ENCODE data around the gene HYAL2.

The HYAL2 gene

GRCh38 chr3:50322386-50323091 is at the start of gene HYAL2:
HYAL2 (minus strand) TSS chr3:50322745; CDS start chr3:50320489, 2,256 bp downstream.
- H3K9me3 ChIP-seq (ENCODE audit: control insufficient read depth in 2 of 2, low read length in 2 of 2) = no peaks in the 10 kb centered on the region
- H3K36me3 ChIP-seq (ENCODE audit: control insufficient read depth in 2 of 2, insufficient read depth in 2 of 2, low read length in 2 of 2) = peaks cover 9 to 19% of the 10 kb centered on the region in 2 donors
- H3K4me1 ChIP-seq (ENCODE audit: control insufficient read depth in 2 of 2, insufficient read depth in 2 of 2, low read length in 2 of 2) = peaks cover 49 to 52% of the 10 kb centered on the region in 2 donors
- peak within 1 kb of the TSS; percentile 93 to 95 for H3K27ac ChIP-seq (ENCODE audit: low read depth in 2 of 2, low read length in 2 of 2)
- peak within 1 kb of the TSS; percentile 87 to 97 for H3K9ac ChIP-seq (ENCODE audit: low read depth in 1 of 2, low read length in 2 of 2)
- no peaks in the 10 kb centered on the region for H3K27me3 ChIP-seq (ENCODE audit: control insufficient read depth in 2 of 2, insufficient read depth in 2 of 2, low read length in 2 of 2)
- H3K4me3 ChIP-seq (ENCODE audit: low read length in 2 of 2) = peak within 1 kb of the TSS; percentile 89 to 90

GRCh38 chr3:50371133-50371685 is 48.7 kb upstream of the HYAL2 start:
- Histone ChIP-seq H3K36me3 (ENCODE audit: control insufficient read depth in 2 of 2, insufficient read depth in 2 of 2, low read length in 2 of 2) (no peaks in the 10 kb centered on the region), H3K4me1 (ENCODE audit: control insufficient read depth in 2 of 2, insufficient read depth in 2 of 2, low read length in 2 of 2) (peaks cover 4 to 6% of the 10 kb centered on the region in 2 donors), H3K27me3 (ENCODE audit: control insufficient read depth in 2 of 2, insufficient read depth in 2 of 2, low read length in 2 of 2) (no peaks in the 10 kb centered on the region), H3K9me3 (ENCODE audit: control insufficient read depth in 2 of 2, low read length in 2 of 2) (no peaks in the 10 kb centered on the region), H3K27ac (ENCODE audit: low read depth in 2 of 2, low read length in 2 of 2) (no peak overlapping the region), H3K4me3 (ENCODE audit: low read length in 2 of 2) (no peak overlapping the region), H3K9ac (ENCODE audit: low read depth in 1 of 2, low read length in 2 of 2) (no peak overlapping the region)

GRCh38 chr3:50370594-50370993 is 48.0 kb upstream of the HYAL2 start:
- H3K27me3 ChIP-seq (ENCODE audit: control insufficient read depth in 2 of 2, insufficient read depth in 2 of 2, low read length in 2 of 2) = no peaks in the 10 kb centered on the region
- peaks cover 7 to 8% of the 10 kb centered on the region in 2 donors for H3K4me1 ChIP-seq (ENCODE audit: control insufficient read depth in 2 of 2, insufficient read depth in 2 of 2, low read length in 2 of 2)
- no peaks in the 10 kb centered on the region for H3K9me3 ChIP-seq (ENCODE audit: control insufficient read depth in 2 of 2, low read length in 2 of 2)
- H3K36me3 ChIP-seq (ENCODE audit: control insufficient read depth in 2 of 2, insufficient read depth in 2 of 2, low read length in 2 of 2) = no peaks in the 10 kb centered on the region
- no peak overlapping the region for H3K27ac ChIP-seq (ENCODE audit: low read depth in 2 of 2, low read length in 2 of 2)
- no peak overlapping the region for H3K9ac ChIP-seq (ENCODE audit: low read depth in 1 of 2, low read length in 2 of 2)
- no peak overlapping the region for H3K4me3 ChIP-seq (ENCODE audit: low read length in 2 of 2)

GRCh38 chr3:50369012-50369670 is 46.6 kb upstream of the HYAL2 start:
- H3K4me1 ChIP-seq (ENCODE audit: control insufficient read depth in 2 of 2, insufficient read depth in 2 of 2, low read length in 2 of 2) = peaks cover 16% of the 10 kb centered on the region in 2 donors
- H3K9me3 ChIP-seq (ENCODE audit: control insufficient read depth in 2 of 2, low read length in 2 of 2) = no peaks in the 10 kb centered on the region

GRCh38 chr3:50365842-50366220 is 43.3 kb upstream of the HYAL2 start:
- Histone ChIP-seq H3K9me3 (ENCODE audit: control insufficient read depth in 2 of 2, low read length in 2 of 2) (no peaks in the 10 kb centered on the region), H3K27me3 (ENCODE audit: control insufficient read depth in 2 of 2, insufficient read depth in 2 of 2, low read length in 2 of 2) (no peaks in the 10 kb centered on the region), H3K4me1 (ENCODE audit: control insufficient read depth in 2 of 2, insufficient read depth in 2 of 2, low read length in 2 of 2) (peaks cover 10 to 12% of the 10 kb centered on the region in 2 donors)

More at GRCh38 chr3:50369012-50369670, 46.6 kb upstream of the HYAL2 start:
- Histone ChIP-seq H3K27me3 (ENCODE audit: control insufficient read depth in 2 of 2, insufficient read depth in 2 of 2, low read length in 2 of 2) (no peaks in the 10 kb centered on the region), H3K27ac (ENCODE audit: low read depth in 2 of 2, low read length in 2 of 2) (no peak overlapping the region), H3K9ac (ENCODE audit: low read depth in 1 of 2, low read length in 2 of 2) (no peak overlapping the region), H3K36me3 (ENCODE audit: control insufficient read depth in 2 of 2, insufficient read depth in 2 of 2, low read length in 2 of 2) (no peaks in the 10 kb centered on the region), H3K4me3 (ENCODE audit: low read length in 2 of 2) (no peak overlapping the region)

GRCh38 chr3:50365080-50365841 is 42.7 kb upstream of the HYAL2 start:
- Histone ChIP-seq H3K9me3 (ENCODE audit: control insufficient read depth in 2 of 2, low read length in 2 of 2) (no peaks in the 10 kb centered on the region), H3K4me3 (ENCODE audit: low read length in 2 of 2) (peak overlapping the region; percentile 65 to 80), H3K27ac (ENCODE audit: low read depth in 2 of 2, low read length in 2 of 2) (peak overlapping the region; percentile 69 to 80), H3K27me3 (ENCODE audit: control insufficient read depth in 2 of 2, insufficient read depth in 2 of 2, low read length in 2 of 2) (no peaks in the 10 kb centered on the region), H3K36me3 (ENCODE audit: control insufficient read depth in 2 of 2, insufficient read depth in 2 of 2, low read length in 2 of 2) (no peaks in the 10 kb centered on the region), H3K9ac (ENCODE audit: low read depth in 1 of 2, low read length in 2 of 2) (peak overlapping the region; percentile 77 to 81), H3K4me1 (ENCODE audit: control insufficient read depth in 2 of 2, insufficient read depth in 2 of 2, low read length in 2 of 2) (peaks cover 10 to 12% of the 10 kb centered on the region in 2 donors)

More at GRCh38 chr3:50365842-50366220, 43.3 kb upstream of the HYAL2 start:
- peak overlapping the region in 1 of 2 donors; percentile 80 for H3K27ac ChIP-seq (ENCODE audit: low read depth in 2 of 2, low read length in 2 of 2)
- peak overlapping the region; percentile 77 to 81 for H3K9ac ChIP-seq (ENCODE audit: low read depth in 1 of 2, low read length in 2 of 2)
- H3K36me3 ChIP-seq (ENCODE audit: control insufficient read depth in 2 of 2, insufficient read depth in 2 of 2, low read length in 2 of 2) = no peaks in the 10 kb centered on the region
- H3K4me3 ChIP-seq (ENCODE audit: low read length in 2 of 2) = peak overlapping the region; percentile 65 to 80

GRCh38 chr3:50364573-50365079 is 42.1 kb upstream of the HYAL2 start:
- H3K9me3 ChIP-seq (ENCODE audit: control insufficient read depth in 2 of 2, low read length in 2 of 2) = no peaks in the 10 kb centered on the region
- peak overlapping the region; percentile 34 to 68 for H3K9ac ChIP-seq (ENCODE audit: low read depth in 1 of 2, low read length in 2 of 2)
- H3K4me3 ChIP-seq (ENCODE audit: low read length in 2 of 2) = peak overlapping the region; percentile 64 to 65
- no peak overlapping the region for H3K27ac ChIP-seq (ENCODE audit: low read depth in 2 of 2, low read length in 2 of 2)
- no peaks in the 10 kb centered on the region for H3K36me3 ChIP-seq (ENCODE audit: control insufficient read depth in 2 of 2, insufficient read depth in 2 of 2, low read length in 2 of 2)
- H3K4me1 ChIP-seq (ENCODE audit: control insufficient read depth in 2 of 2, insufficient read depth in 2 of 2, low read length in 2 of 2) = peaks cover 10 to 12% of the 10 kb centered on the region in 2 donors
- no peaks in the 10 kb centered on the region for H3K27me3 ChIP-seq (ENCODE audit: control insufficient read depth in 2 of 2, insufficient read depth in 2 of 2, low read length in 2 of 2)

- H3K36me3 ChIP-seq (ENCODE audit: control insufficient read depth in 2 of 2, insufficient read depth in 2 of 2, low read length in 2 of 2) = peaks cover 15 to 22% of the 10 kb centered on the region in 2 donors
- peak overlapping the region; percentile 3 to 93 for H3K4me3 ChIP-seq (ENCODE audit: low read length in 2 of 2)
- no peaks in the 10 kb centered on the region for H3K27me3 ChIP-seq (ENCODE audit: control insufficient read depth in 2 of 2, insufficient read depth in 2 of 2, low read length in 2 of 2)
- peaks cover 37 to 40% of the 10 kb centered on the region in 2 donors for H3K4me1 ChIP-seq (ENCODE audit: control insufficient read depth in 2 of 2, insufficient read depth in 2 of 2, low read length in 2 of 2)
- peak overlapping the region in 1 of 2 donors; percentile 89 for H3K27ac ChIP-seq (ENCODE audit: low read depth in 2 of 2, low read length in 2 of 2)
- no peaks in the 10 kb centered on the region for H3K9me3 ChIP-seq (ENCODE audit: control insufficient read depth in 2 of 2, low read length in 2 of 2)
- H3K9ac ChIP-seq (ENCODE audit: low read depth in 1 of 2, low read length in 2 of 2) = no peak overlapping the region
These were observed 37.2 kb upstream of the HYAL2 start for GRCh38 chr3:50359760-50360110.

GRCh38 chr3:50358911-50359759 is 36.6 kb upstream of the HYAL2 start, which contains the start of gene TMEM115:
TMEM115 (minus strand) TSS chr3:50359521; CDS start chr3:50359063, 458 bp downstream.
- peaks cover 21 to 28% of the 10 kb centered on the region in 2 donors for H3K36me3 ChIP-seq (ENCODE audit: control insufficient read depth in 2 of 2, insufficient read depth in 2 of 2, low read length in 2 of 2)
- peak within 1 kb of the TSS; percentile 69 to 93 for H3K4me3 ChIP-seq (ENCODE audit: low read length in 2 of 2)
- peak within 1 kb of the TSS; percentile 82 to 98 for H3K9ac ChIP-seq (ENCODE audit: low read depth in 1 of 2, low read length in 2 of 2)
- no peaks in the 10 kb centered on the region for H3K27me3 ChIP-seq (ENCODE audit: control insufficient read depth in 2 of 2, insufficient read depth in 2 of 2, low read length in 2 of 2)
- H3K9me3 ChIP-seq (ENCODE audit: control insufficient read depth in 2 of 2, low read length in 2 of 2) = no peaks in the 10 kb centered on the region
- peaks cover 32 to 34% of the 10 kb centered on the region in 2 donors for H3K4me1 ChIP-seq (ENCODE audit: control insufficient read depth in 2 of 2, insufficient read depth in 2 of 2, low read length in 2 of 2)
- H3K27ac ChIP-seq (ENCODE audit: low read depth in 2 of 2, low read length in 2 of 2) = peak within 1 kb of the TSS; percentile 76 to 89

Measured in mucosa of rectum (tissue), 2 donors.